ENCODE data around the gene GNB2. TPM values are rescaled to one million over a fixed set of nuclear protein-coding genes. Genes with fewer than 3 reads are reported as not detected.

GNB2 gene
- total and polyA plus RNA-seq, 4 donors, result 37.6 to 133 (median 73.2) TPM

- Histone ChIP-seq H3K4me1 (ENCODE audit: control insufficient read depth in 4 of 4, insufficient read depth in 4 of 4, low read length in 3 of 4) (peaks cover 9 to 62% (median 46%) of the 10 kb centered on the region in 4 donors), H3K36me3 (ENCODE audit: control insufficient read depth in 4 of 4, insufficient read depth in 3 of 4, low read depth in 1 of 4, low read length in 3 of 4) (no peaks in the 10 kb centered on the region), H3K27me3 (ENCODE audit: control insufficient read depth in 4 of 4, insufficient read depth in 4 of 4, low read length in 3 of 4) (no peaks in the 10 kb centered on the region), H3K4me3 (ENCODE audit: low read depth in 1 of 3, low read length in 3 of 3) (peak overlapping the region in 2 of 3 donors; percentile 32 to 69), H3K9me3 (ENCODE audit: control insufficient read depth in 4 of 4, low read length in 3 of 4) (no peaks in the 10 kb centered on the region), H3K27ac (ENCODE audit: low read depth in 1 of 2, low read length in 2 of 2) (peak overlapping the region; percentile 82 to 93), H3K9ac (ENCODE audit: low read depth in 1 of 2, low read length in 2 of 2) (peak overlapping the region; percentile 46 to 67)
- no peak for DNase-seq (ENCODE audit: low spot score)
- TF ChIP-seq FOXA2 (IDR thresholded peaks at IDR 0.05) (no peak), MAX (IDR thresholded peaks at IDR 0.05) (peak; percentile 83), ATF3 (IDR thresholded peaks at IDR 0.05) (no peak), RAD21 (IDR thresholded peaks at IDR 0.05) (peak in 1 of 2 donors; percentile 6), ZBTB33 (IDR thresholded peaks at IDR 0.05) (peak; percentile 45), CTCF (IDR thresholded peaks at IDR 0.05; ENCODE audit: low read depth, low read length, missing input control) (no peak), HNF4A (conservative IDR thresholded peaks at IDR 0.05) (peak; percentile 7 to 63), RXRA (IDR thresholded peaks at IDR 0.05) (peak in 1 of 2 donors; percentile 79), REST (IDR thresholded peaks at IDR 0.05) (peak; percentile 16), YY1 (IDR thresholded peaks at IDR 0.05) (peak; percentile 70), SP1 (IDR thresholded peaks at IDR 0.05) (peak; percentile 40)
- 3% methylated on average over 56 of the region's 56 CpGs for whole genome bisulfite sequencing
Observed at GRCh38 chr7:100720671-100721504, 47.3 kb downstream of the GNB2 start.

GRCh38 chr7:100721505-100721812 lies 47.9 kb downstream of the GNB2 start:
- Histone ChIP-seq H3K9ac (ENCODE audit: low read depth in 1 of 2, low read length in 2 of 2) (peak overlapping the region in 1 of 2 donors; percentile 67), H3K27ac (ENCODE audit: low read depth in 1 of 2, low read length in 2 of 2) (peak overlapping the region; percentile 82 to 93), H3K4me3 (ENCODE audit: low read depth in 1 of 3, low read length in 3 of 3) (peak overlapping the region in 2 of 3 donors; percentile 32 to 69), H3K9me3 (ENCODE audit: control insufficient read depth in 4 of 4, low read length in 3 of 4) (no peaks in the 10 kb centered on the region), H3K4me1 (ENCODE audit: control insufficient read depth in 4 of 4, insufficient read depth in 4 of 4, low read length in 3 of 4) (peaks cover 9 to 62% (median 47%) of the 10 kb centered on the region in 4 donors), H3K36me3 (ENCODE audit: control insufficient read depth in 4 of 4, insufficient read depth in 3 of 4, low read depth in 1 of 4, low read length in 3 of 4) (no peaks in the 10 kb centered on the region), H3K27me3 (ENCODE audit: control insufficient read depth in 4 of 4, insufficient read depth in 4 of 4, low read length in 3 of 4) (no peaks in the 10 kb centered on the region)
- TF ChIP-seq SP1 (IDR thresholded peaks at IDR 0.05), result no peak
- TF ChIP-seq HNF4A (conservative IDR thresholded peaks at IDR 0.05), result peak in 1 of 2 donors; percentile 1
- DNase-seq (ENCODE audit: low spot score), result no peak
- 73% methylated on average over 8 of the region's 8 CpGs for WGBS

All from liver (tissue), 9 donors.